PFSK-1 (cell line): Measurements from ENCODE around the gene PPFIBP2.

Experiments used
- POLR2AphosphoS5 ChIP-seq: IDR thresholded peaks from 2 replicates; pipeline ENCODE4 v1.6.1; 2012; ENCODE audit warnings: low read depth, mild to moderate bottlenecking, control low read depth, low read length, moderate library complexity
- SIN3A ChIP-seq: IDR thresholded peaks from 2 replicates; pipeline ENCODE4 v1.6.1; 2012; ENCODE audit warnings: mild to moderate bottlenecking, low read length, moderate library complexity, borderline replicate concordance; ENCODE audit not compliant: insufficient read depth
- TAF1 ChIP-seq: IDR thresholded peaks from 2 replicates; pipeline ENCODE4 v1.6.1; 2012; ENCODE audit warnings: low read length, control low read depth, borderline replicate concordance; ENCODE audit not compliant: insufficient read depth

GRCh38 chr11:7651140-7651551 lies 137.3 kb downstream of the PPFIBP2 start:
- TF ChIP-seq POLR2AphosphoS5 (no peak), TAF1 (no peak), SIN3A (no peak)
